OCI-LY1 (cell line): Measurements from ENCODE around the gene DNAH8.

Source experiments
- EZH2 ChIP-seq: fragments of 200-600 bp; sonication (generic), shearing (Covaris generic); IDR thresholded peaks from 2 replicates; pipeline ENCODE4 v1.8.0; 2017; ENCODE audit warnings: borderline replicate concordance, mixed run types, mild to moderate bottlenecking, antibody characterized with exemption, low read length, moderate library complexity, mixed read lengths
- TF ChIP-seq, protein P1 (sequence below): fragments of 200-600 bp; sonication (generic), shearing (Covaris generic); IDR thresholded peaks from 2 replicates; pipeline ENCODE4 v1.5.1; 2017; ENCODE audit warnings: mild to moderate bottlenecking, antibody characterized with exemption, low read length, moderate library complexity, mixed read lengths

DNA sequence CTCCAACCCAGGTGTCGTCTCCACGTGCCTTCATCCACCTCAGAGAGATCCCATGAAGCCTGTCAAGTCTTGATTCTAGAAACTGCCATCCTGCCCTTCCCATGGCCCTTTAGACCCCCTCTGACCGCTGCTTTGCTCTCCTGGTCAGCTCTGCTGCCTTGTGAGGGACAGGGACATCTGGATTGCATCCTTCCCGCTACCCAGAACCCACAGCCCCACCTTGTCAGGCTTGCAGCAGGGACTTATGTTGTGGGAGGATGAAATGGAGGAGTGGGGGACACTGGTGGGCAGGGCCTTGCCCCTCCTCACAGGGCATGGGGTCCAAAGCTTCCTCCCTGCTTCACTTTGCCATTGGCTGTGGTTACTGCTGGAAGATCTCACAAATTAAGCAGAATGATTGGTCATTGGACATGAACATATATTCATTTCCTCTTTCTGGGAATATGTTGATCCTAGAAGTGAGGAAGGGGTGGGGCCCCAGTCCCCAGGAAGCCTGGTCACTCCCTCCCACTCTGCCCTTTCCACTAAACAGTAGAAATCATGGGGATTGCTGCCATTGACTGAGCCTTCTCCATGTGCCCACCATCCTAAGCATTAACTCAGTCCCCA lies 338.0 kb downstream of the DNAH8 start:
- TF ChIP-seq, protein P1, sequence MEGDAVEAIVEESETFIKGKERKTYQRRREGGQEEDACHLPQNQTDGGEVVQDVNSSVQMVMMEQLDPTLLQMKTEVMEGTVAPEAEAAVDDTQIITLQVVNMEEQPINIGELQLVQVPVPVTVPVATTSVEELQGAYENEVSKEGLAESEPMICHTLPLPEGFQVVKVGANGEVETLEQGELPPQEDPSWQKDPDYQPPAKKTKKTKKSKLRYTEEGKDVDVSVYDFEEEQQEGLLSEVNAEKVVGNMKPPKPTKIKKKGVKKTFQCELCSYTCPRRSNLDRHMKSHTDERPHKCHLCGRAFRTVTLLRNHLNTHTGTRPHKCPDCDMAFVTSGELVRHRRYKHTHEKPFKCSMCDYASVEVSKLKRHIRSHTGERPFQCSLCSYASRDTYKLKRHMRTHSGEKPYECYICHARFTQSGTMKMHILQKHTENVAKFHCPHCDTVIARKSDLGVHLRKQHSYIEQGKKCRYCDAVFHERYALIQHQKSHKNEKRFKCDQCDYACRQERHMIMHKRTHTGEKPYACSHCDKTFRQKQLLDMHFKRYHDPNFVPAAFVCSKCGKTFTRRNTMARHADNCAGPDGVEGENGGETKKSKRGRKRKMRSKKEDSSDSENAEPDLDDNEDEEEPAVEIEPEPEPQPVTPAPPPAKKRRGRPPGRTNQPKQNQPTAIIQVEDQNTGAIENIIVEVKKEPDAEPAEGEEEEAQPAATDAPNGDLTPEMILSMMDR: no peak
- no peak for TF ChIP-seq EZH2
